Fibroblast of mammary gland (primary cell): Measurements from ENCODE around the gene CRYGB.
"Not testable (repeated sequence)": the region's sequence is repeated elsewhere in the genome, so short reads cannot be mapped to it uniquely, and the experiment has no call there.

Source experiments
- DNase-seq: peaks from one replicate; pipeline ENCODE4 v3.0.0-alpha.2; 2010; ENCODE audit warnings: low read depth
- H3K4me3 ChIP-seq: 2 replicates; pipeline ENCODE4 v1.5.1; 2011; ENCODE audit warnings: low read depth, mild to moderate bottlenecking, low read length, moderate library complexity; ENCODE audit not compliant: control insufficient read depth
- TF ChIP-seq, protein P1 (sequence below): conservative IDR thresholded peaks from 2 replicates; pipeline ENCODE4 v1.5.1; 2011; ENCODE audit warnings: low read depth, low read length, inconsistent platforms; ENCODE audit not compliant: control insufficient read depth, insufficient read depth

Gene CRYGB

DNA sequence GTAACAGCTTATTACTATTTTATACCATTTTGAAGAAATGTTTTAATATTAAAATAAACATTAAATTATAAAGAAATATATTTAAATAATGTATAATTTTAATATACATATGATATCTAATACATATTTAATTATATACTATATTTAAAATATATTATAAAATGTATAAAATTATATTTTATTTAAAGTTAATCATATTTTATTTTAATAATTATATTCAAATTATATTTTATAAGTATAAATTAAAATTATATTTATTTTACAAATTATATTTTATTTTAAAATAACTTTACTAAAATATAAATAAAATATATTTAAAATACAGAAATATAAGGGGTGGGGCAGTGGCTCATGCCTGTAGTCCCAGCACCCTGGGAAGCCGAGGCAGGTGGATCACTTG is 23.7 kb downstream of the CRYGB start:
- no peak overlapping the region for H3K4me3 ChIP-seq
- TF ChIP-seq, protein P1, sequence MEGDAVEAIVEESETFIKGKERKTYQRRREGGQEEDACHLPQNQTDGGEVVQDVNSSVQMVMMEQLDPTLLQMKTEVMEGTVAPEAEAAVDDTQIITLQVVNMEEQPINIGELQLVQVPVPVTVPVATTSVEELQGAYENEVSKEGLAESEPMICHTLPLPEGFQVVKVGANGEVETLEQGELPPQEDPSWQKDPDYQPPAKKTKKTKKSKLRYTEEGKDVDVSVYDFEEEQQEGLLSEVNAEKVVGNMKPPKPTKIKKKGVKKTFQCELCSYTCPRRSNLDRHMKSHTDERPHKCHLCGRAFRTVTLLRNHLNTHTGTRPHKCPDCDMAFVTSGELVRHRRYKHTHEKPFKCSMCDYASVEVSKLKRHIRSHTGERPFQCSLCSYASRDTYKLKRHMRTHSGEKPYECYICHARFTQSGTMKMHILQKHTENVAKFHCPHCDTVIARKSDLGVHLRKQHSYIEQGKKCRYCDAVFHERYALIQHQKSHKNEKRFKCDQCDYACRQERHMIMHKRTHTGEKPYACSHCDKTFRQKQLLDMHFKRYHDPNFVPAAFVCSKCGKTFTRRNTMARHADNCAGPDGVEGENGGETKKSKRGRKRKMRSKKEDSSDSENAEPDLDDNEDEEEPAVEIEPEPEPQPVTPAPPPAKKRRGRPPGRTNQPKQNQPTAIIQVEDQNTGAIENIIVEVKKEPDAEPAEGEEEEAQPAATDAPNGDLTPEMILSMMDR = no peak
- DNase-seq = no peak

DNA sequence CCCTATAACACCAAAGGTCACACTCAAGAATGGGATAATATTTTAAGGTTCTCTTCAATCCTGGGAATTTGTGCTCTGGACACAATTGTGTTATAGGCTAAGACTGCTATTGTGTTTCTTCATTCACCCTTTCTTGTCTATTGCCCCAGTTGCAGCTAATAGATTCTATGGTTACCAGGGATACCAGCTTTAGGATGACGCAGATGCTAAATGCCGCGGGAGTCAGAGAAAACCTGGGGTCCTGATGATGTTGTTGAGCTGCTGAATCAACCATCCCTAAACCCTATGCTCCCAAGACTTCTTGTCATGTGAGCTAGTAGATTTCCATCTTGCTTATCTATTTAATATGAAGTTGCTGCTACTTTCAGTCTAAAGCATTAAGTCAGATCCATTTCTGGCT is 27.0 kb downstream of the CRYGB start:
- TF ChIP-seq, protein P1 = no peak
- no peak for DNase-seq
- no peak overlapping the region for H3K4me3 ChIP-seq

DNA sequence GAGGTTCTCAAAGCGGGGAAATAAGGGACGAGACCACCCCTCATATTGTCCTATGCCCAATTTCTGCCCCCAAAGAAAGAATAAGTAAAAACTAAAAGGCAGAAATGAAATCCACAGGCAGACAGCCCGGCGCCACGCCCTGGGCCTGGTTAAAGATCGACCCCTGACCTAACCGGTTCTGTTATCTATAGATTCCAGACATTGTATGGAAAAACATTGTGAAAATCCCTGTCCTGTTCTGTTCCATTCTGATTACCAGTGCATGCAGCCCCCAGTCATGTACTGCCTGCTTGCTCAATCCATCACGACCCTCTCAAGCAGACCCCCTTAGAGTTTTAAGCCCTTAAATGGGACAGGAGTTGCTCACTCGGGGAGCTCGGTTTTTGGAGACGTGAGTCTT is 28.6 kb downstream of the CRYGB start:
- H3K4me3 ChIP-seq, DNase-seq: not testable (repeated sequence)

DNA sequence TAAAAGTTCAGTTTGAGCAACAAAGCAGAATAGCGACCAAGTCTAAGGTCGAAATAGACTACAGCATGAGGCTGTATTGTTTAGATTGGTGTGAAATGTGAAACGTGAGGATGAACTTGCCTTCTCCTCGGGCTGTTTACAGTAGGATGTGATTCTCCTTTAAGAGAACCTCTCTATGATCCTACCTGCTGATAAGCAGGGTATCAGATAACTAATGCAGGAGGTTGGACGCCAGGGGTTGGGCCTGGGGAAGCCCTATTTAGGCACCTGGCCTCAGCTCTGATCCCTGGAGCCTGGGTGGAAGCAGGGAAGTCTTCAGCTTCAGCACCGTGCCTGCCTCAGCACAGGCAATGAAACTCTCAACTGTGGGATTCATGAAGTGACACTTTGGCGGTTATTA is 33.0 kb downstream of the CRYGB start:
- TF ChIP-seq, protein P1 = no peak
- DNase-seq = no peak
- H3K4me3 ChIP-seq = no peak overlapping the region

DNA sequence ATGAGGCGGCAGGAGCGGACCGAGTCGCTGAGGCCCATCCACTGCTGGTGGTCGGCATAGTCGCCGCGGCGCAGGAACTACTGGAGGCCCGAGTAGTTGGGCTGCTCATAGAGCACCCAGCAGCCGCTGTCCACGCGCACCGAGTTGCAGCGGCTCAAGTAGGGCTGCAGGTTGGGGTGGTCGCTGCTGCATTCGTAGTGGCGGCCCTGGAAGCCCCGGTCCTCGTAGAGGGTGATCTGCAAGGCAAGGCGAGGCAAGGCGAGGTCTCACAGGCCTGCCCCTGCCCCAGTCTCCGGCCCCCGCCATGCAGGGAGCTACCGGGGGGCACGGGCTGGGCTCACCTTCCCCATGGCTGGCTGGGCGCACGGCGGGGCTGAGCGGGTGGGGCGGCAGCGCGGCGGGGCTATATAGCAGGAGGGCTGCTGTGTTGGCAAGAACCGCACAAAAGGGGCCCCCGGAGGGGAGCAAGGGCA is 33.6 kb downstream of the CRYGB start:
- DNase-seq, H3K4me3 ChIP-seq: not testable (repeated sequence)

DNA sequence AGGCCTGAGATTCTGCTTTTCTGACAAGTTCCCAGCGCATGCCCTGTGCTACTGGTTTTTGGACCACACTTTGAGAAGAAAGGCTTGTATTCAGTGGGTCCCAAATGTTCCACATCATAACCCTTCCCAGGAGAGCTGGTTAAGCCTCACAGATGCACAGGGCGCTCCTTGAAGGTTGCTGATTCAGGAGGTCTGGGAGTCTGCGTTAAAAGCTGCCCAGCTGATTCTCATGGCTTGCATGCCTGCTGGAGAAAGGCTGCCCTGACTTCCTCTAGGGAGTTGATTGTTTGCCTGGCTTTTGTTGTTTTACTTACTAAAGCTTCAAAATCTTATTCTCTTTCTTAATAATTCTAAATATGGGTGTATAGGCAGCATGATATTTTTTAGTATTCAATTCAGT is 42.3 kb downstream of the CRYGB start:
- no peak overlapping the region for H3K4me3 ChIP-seq
- DNase-seq = no peak
- TF ChIP-seq, protein P1 = no peak

DNA sequence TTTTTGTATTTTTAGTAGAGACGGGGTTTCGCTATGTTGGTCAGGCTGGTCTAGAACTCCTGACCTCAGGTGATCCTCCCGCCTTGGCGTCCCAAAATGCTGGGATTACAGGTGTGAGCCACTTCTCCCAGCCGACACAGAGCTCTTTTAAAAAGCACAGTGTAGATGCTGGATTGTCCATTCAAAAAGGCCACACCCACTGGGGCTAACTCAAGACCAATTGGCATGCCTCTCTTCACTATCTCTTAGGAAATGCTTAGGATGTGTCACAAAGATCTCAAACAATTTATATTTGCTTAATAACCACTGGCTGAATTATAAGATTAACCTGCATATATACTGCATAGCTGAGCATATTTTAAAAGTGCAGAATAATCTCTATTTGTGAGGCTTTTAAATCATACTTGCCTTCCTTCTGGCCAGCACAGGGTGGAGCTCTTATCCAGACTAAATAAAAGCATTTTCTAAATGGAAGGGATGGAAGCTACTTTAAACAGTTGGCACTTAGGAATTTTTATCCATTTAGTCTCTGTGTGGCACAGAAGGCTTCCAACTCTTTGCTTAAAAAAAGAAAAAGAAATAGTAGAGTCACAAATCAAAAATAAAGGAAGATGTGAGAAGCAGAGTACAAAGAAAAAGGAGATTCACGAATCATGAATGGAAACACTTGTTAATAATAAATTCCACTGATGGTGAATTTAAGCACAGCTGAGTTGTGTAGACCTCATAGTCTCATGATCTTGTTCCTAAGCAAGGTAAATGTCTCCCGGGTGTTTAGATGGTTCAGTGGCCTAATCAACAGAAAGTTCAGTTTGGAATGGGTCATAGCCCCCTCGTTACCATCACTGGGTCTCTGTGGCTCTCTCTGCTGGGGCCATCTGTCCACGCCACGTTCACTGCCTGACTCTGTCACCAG is 44.0 kb downstream of the CRYGB start:
- DNase-seq = peak; percentile 25
- no peak overlapping the region for H3K4me3 ChIP-seq
- TF ChIP-seq, protein P1 = peak; percentile 30
